ENCODE results near the gene NMS. TPM values are rescaled to one million over a fixed set of nuclear protein-coding genes. Genes with fewer than 3 reads are reported as not detected.

The NMS gene
- total RNA-seq, 4 donors from 2014 or later = not detected

DNA sequence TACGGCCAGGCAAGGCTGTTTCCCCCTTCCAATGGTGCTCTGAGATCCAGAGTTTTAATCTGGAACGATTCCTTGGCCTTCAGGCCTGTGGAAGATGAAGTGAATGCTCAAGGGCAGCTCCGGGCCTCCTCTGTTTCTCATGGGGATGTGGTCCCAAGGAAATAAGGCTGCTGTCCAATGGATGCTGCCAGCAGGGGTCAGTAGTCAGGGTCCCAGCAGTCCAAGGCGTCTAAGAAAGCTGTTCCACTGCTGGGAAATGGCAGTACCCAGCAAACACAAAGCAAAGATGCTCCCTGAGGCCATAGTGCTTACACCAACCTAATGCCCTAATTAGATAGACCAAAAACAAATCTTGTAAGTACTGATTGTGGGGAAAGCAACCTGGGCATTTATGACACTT lies 12.5 kb downstream of the NMS start:
- H3K27me3 ChIP-seq = no peaks in the 10 kb centered on the region
- TF ChIP-seq EP300 (IDR thresholded peaks at IDR 0.05) (no peak), POLR2AphosphoS5 (IDR thresholded peaks at IDR 0.05) (no peak), CTCF (IDR thresholded peaks at IDR 0.05) (no peak)
- no peaks in the 10 kb centered on the region for H3K9me3 ChIP-seq
- no peaks in the 10 kb centered on the region for H3K4me1 ChIP-seq
- no peak overlapping the region for H3K4me3 ChIP-seq
- WGBS = 44% methylated on average over 4 of the region's 4 CpGs
- intact Hi-C loops (cut with DNase I) = no loop called here
- no peak overlapping the region for H3K27ac ChIP-seq (replicated peaks in 1 of 4)
- no peaks in the 10 kb centered on the region for H3K36me3 ChIP-seq
- DNase-seq (ENCODE audit: extremely low spot score) = no peak

DNA sequence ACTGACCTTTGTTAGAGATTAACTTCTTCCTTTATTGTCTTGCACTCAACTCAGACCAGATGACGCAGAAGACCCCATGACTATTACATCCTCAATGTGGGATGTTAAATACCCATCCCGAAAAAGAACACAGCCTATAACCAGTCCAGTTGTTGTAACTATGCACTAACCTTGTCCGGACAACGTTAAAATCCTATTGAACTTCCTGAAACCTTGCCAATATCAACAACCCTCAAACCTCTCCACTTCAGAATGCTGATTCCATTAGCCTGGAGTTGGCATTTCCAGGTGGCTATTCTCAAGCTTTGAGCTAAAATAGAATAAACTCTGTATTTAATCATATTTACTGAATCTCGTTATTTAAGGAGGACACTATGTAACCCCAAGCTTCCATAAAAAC lies 13.6 kb downstream of the NMS start:
- intact Hi-C loops (cut with DNase I) = no loop called here
- Histone ChIP-seq H3K4me3 (no peak overlapping the region), H3K27ac (replicated peaks in 1 of 4) (no peak overlapping the region), H3K9me3 (no peaks in the 10 kb centered on the region), H3K4me1 (no peaks in the 10 kb centered on the region), H3K36me3 (no peaks in the 10 kb centered on the region), H3K27me3 (no peaks in the 10 kb centered on the region)
- TF ChIP-seq CTCF (IDR thresholded peaks at IDR 0.05) (no peak), EP300 (IDR thresholded peaks at IDR 0.05) (no peak), POLR2A (IDR thresholded peaks at IDR 0.05; ENCODE audit: low read depth) (no peak), POLR2AphosphoS5 (IDR thresholded peaks at IDR 0.05) (no peak)
- WGBS = 60% methylated on average over 5 of the region's 5 CpGs
- no peak for DNase-seq (ENCODE audit: extremely low spot score)

- Histone ChIP-seq H3K27ac (replicated peaks in 1 of 4) (no peak overlapping the region), H3K4me1 (no peaks in the 10 kb centered on the region), H3K9me3 (no peaks in the 10 kb centered on the region), H3K36me3 (no peaks in the 10 kb centered on the region), H3K27me3 (no peaks in the 10 kb centered on the region), H3K4me3 (no peak overlapping the region)
- DNase-seq (ENCODE audit: extremely low spot score) = no peak
- 80% methylated on average over 5 of the region's 5 CpGs for WGBS
- intact Hi-C loops (cut with DNase I) = no loop called here
- TF ChIP-seq POLR2AphosphoS5 (IDR thresholded peaks at IDR 0.05) = no peak
- TF ChIP-seq CTCF (IDR thresholded peaks at IDR 0.05) = no peak
- TF ChIP-seq POLR2A (IDR thresholded peaks at IDR 0.05; ENCODE audit: low read depth) = no peak
- TF ChIP-seq EP300 (IDR thresholded peaks at IDR 0.05) = no peak
These were observed 14.1 kb downstream of the NMS start for GRCh38 chr2:100484390-100484789.

- TF ChIP-seq POLR2A (IDR thresholded peaks at IDR 0.05; ENCODE audit: low read depth) = no peak
- no peak for TF ChIP-seq POLR2AphosphoS5 (IDR thresholded peaks at IDR 0.05)
- TF ChIP-seq EP300 (IDR thresholded peaks at IDR 0.05) = no peak
- no peak for TF ChIP-seq CTCF (IDR thresholded peaks at IDR 0.05)
- H3K4me3 ChIP-seq = no peak overlapping the region
- intact Hi-C loops (cut with DNase I) = no loop called here
- H3K9me3 ChIP-seq = peaks cover 0 to under 1% (median 0%) of the 10 kb centered on the region in 4 donors
- H3K27ac ChIP-seq (replicated peaks in 1 of 4) = no peak overlapping the region
- no peak for DNase-seq (ENCODE audit: extremely low spot score)
- H3K27me3 ChIP-seq = no peaks in the 10 kb centered on the region
- WGBS = 90% methylated on average over 2 of the region's 2 CpGs
- H3K36me3 ChIP-seq = no peaks in the 10 kb centered on the region
- no peaks in the 10 kb centered on the region for H3K4me1 ChIP-seq
These were observed 15.1 kb downstream of the NMS start for GRCh38 chr2:100485396-100485795.

DNA sequence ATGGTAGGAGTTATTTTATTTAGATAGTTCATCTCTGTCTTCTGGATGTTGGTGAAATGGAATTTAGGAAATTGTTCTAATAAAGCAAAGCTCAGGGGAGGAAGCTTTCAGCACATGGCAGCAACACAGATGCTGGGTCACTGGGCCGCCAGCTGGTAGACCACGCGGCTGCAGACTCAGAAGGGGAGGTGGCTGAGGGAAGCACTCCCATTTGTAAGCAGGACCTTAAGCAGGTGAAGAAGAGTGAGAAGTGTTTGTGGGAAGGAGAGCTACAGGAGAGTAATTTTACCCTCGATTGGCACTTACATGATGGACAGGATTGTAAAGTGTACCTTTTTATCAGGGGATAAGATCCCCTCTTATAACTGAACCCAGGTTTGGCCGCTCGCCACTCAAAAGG lies 24.4 kb downstream of the NMS start:
- intact Hi-C loops (cut with DNase I) = no loop called here
- DNase-seq (ENCODE audit: extremely low spot score) = peak; percentile 37

More for the DNA sequence above, 24.4 kb downstream of the NMS start:
- no peaks in the 10 kb centered on the region for H3K36me3 ChIP-seq
- TF ChIP-seq CTCF (IDR thresholded peaks at IDR 0.05) = no peak
- TF ChIP-seq POLR2A (IDR thresholded peaks at IDR 0.05; ENCODE audit: low read depth) = no peak
- TF ChIP-seq POLR2AphosphoS5 (IDR thresholded peaks at IDR 0.05) = no peak
- no peak for TF ChIP-seq EP300 (IDR thresholded peaks at IDR 0.05)
- peaks cover 0 to 5% (median 0%) of the 10 kb centered on the region in 4 donors for H3K27me3 ChIP-seq
- 81% methylated on average over 6 of the region's 6 CpGs for WGBS
- H3K4me3 ChIP-seq = no peak overlapping the region
- no peak overlapping the region for H3K27ac ChIP-seq (replicated peaks in 1 of 4)
- no peaks in the 10 kb centered on the region for H3K4me1 ChIP-seq
- peaks cover 0 to 7% (median 0%) of the 10 kb centered on the region in 4 donors for H3K9me3 ChIP-seq
